HEK293T (cell line): ENCODE data around the gene HOXD3.

Experiments used
- CTCF ChIA-PET: fragments of 350-600 bp; formaldehyde crosslinking; extraction: SDS; loops from one replicate; lab custom pipeline; 2021; ENCODE audit warnings: antibody characterized with exemption, inconsistent platforms; lab: Yijun Ruan, JAX
- POLR2A ChIA-PET: fragments of 350-600 bp; formaldehyde crosslinking; extraction: SDS; loops from one replicate; lab custom pipeline; 2020; ENCODE audit warnings: antibody characterized with exemption, inconsistent platforms; lab: Yijun Ruan, JAX
- DNase-seq: peaks from one replicate; pipeline ENCODE4 v3.0.0; 2012; ENCODE audit warnings: mixed read lengths; ENCODE audit errors: extremely low spot score
- ARNT ChIP-seq: fragments of 450-650 bp; IDR thresholded peaks from 2 replicates; pipeline ENCODE4 v1.6.1; 2017; ENCODE audit warnings: mild to moderate bottlenecking
- BHLHE40 ChIP-seq: fragments of 450-650 bp; IDR thresholded peaks from 2 replicates; pipeline ENCODE4 v1.6.1; 2016; ENCODE audit warnings: mild to moderate bottlenecking, moderate library complexity, borderline replicate concordance
- CTBP1 ChIP-seq: fragments of 450-650 bp; IDR thresholded peaks from 2 replicates; pipeline ENCODE4 v1.6.1; 2016; ENCODE audit warnings: borderline replicate concordance
- ELF4 ChIP-seq: fragments of 450-650 bp; IDR thresholded peaks from 2 replicates; pipeline ENCODE4 v1.6.1; 2017; ENCODE audit warnings: antibody characterized with exemption
- FOXA1 ChIP-seq: fragments of 450-650 bp; IDR thresholded peaks from 2 replicates; pipeline ENCODE4 v1.6.1; 2016; ENCODE audit warnings: mild to moderate bottlenecking
- FOXK2 ChIP-seq: fragments of 450-650 bp; IDR thresholded peaks from 2 replicates; pipeline ENCODE4 v1.6.1; 2016; ENCODE audit warnings: mild to moderate bottlenecking
- FOXM1 ChIP-seq: fragments of 450-650 bp; IDR thresholded peaks from 2 replicates; pipeline ENCODE4 v1.6.1; 2017; ENCODE audit warnings: mild to moderate bottlenecking, borderline replicate concordance
- HDGF ChIP-seq: fragments of 450-650 bp; IDR thresholded peaks from 2 replicates; pipeline ENCODE4 v1.6.1; 2017; ENCODE audit warnings: antibody characterized with exemption, borderline replicate concordance
- L3MBTL2 ChIP-seq: fragments of 450-650 bp; conservative IDR thresholded peaks from 2 replicates; pipeline ENCODE4 v1.6.1; 2016; ENCODE audit warnings: mild to moderate bottlenecking
- LEF1 ChIP-seq: fragments of 450-650 bp; IDR thresholded peaks from 2 replicates; pipeline ENCODE4 v1.6.1; 2017; ENCODE audit warnings: mild to moderate bottlenecking, borderline replicate concordance
- NFRKB ChIP-seq: fragments of 450-650 bp; IDR thresholded peaks from 2 replicates; pipeline ENCODE4 v1.6.1; 2016; ENCODE audit warnings: mild to moderate bottlenecking, moderate library complexity
- PKNOX1 ChIP-seq: fragments of 450-650 bp; IDR thresholded peaks from 2 replicates; pipeline ENCODE4 v1.6.1; 2016
- SP1 ChIP-seq: fragments of 450-650 bp; IDR thresholded peaks from 2 replicates; pipeline ENCODE4 v1.6.1; 2017
- SUZ12 ChIP-seq: fragments of 450-650 bp; IDR thresholded peaks from 2 replicates; pipeline ENCODE4 v1.6.1; 2016; ENCODE audit warnings: mild to moderate bottlenecking
- TARDBP ChIP-seq: fragments of 450-650 bp; IDR thresholded peaks from 2 replicates; pipeline ENCODE4 v1.6.1; 2016
- ZNF384 ChIP-seq: fragments of 450-650 bp; IDR thresholded peaks from 2 replicates; pipeline ENCODE4 v1.6.1; 2016

HOXD3 gene

GRCh38 chr2:176147210-176147799 is 9.8 kb upstream of the HOXD3 start:
- no peak for TF ChIP-seq TARDBP
- no peak for TF ChIP-seq BHLHE40
- TF ChIP-seq PKNOX1, result no peak
- TF ChIP-seq FOXK2, result no peak
- no peak for TF ChIP-seq CTBP1
- TF ChIP-seq ELF4, result no peak
- TF ChIP-seq L3MBTL2, result no peak
- DNase-seq, result no peak
- CTCF ChIA-PET, result interaction anchor here (1.0 to 3.0 kb wide), 3 partner anchors 15 to 308 kb away, joined by 3 to 11 read pairs (median 4); no protein-coding TSS in a partner anchor
- POLR2A ChIA-PET, result interaction anchor here (1.1 to 1.4 kb wide), 2 partner anchors 9 to 10 kb away, joined by 3 to 5 read pairs; no protein-coding TSS in a partner anchor

- TF ChIP-seq ARNT (no peak), FOXA1 (no peak), SUZ12 (no peak), FOXM1 (no peak), LEF1 (no peak), PKNOX1 (no peak), CTBP1 (no peak), FOXK2 (no peak), L3MBTL2 (no peak), SP1 (no peak), TARDBP (no peak), ELF4 (no peak), ZNF384 (no peak), BHLHE40 (no peak), NFRKB (no peak)
- ChIA-PET POLR2A (interaction anchor here (1.2 kb wide), 1 partner anchor 12 kb away, joined by 3 read pairs; no protein-coding TSS in a partner anchor), CTCF (interaction anchor here (1.0 to 1.5 kb wide), 2 partner anchors 14 to 307 kb away, joined by 3 to 4 read pairs; no protein-coding TSS in a partner anchor)
- DNase-seq, result no peak
Observed at GRCh38 chr2:176147800-176148496, 9.2 kb upstream of the HOXD3 start.

GRCh38 chr2:176148751-176149421 is 8.2 kb upstream of the HOXD3 start:
- no peak for DNase-seq
- CTCF ChIA-PET, result no interaction called here
- no peak for TF ChIP-seq ELF4
- no peak for TF ChIP-seq CTBP1
- TF ChIP-seq NFRKB, result no peak
- TF ChIP-seq SP1, result no peak
- TF ChIP-seq ARNT, result no peak
- no peak for TF ChIP-seq L3MBTL2
- no peak for TF ChIP-seq LEF1
- no peak for TF ChIP-seq BHLHE40
- no peak for TF ChIP-seq FOXK2
- no peak for TF ChIP-seq ZNF384
- no peak for TF ChIP-seq HDGF
- no peak for TF ChIP-seq SUZ12
- no peak for TF ChIP-seq FOXA1
- POLR2A ChIA-PET, result interaction anchor here (1.2 kb wide), 1 partner anchor 13 kb away, joined by 3 read pairs; no protein-coding TSS in a partner anchor

GRCh38 chr2:176149481-176149938 is 7.6 kb upstream of the HOXD3 start:
- POLR2A ChIA-PET, result no interaction called here
- CTCF ChIA-PET, result no interaction called here
- TF ChIP-seq ELF4 (no peak), ARNT (no peak), L3MBTL2 (no peak), LEF1 (no peak), SP1 (no peak), NFRKB (no peak), FOXM1 (no peak), HDGF (no peak), CTBP1 (no peak), ZNF384 (no peak), FOXA1 (no peak), BHLHE40 (no peak), SUZ12 (no peak), FOXK2 (no peak), PKNOX1 (no peak), TARDBP (no peak)
- DNase-seq, result no peak

- ChIA-PET CTCF (interaction anchor here (0.6 to 1.8 kb wide), 3 partner anchors 9 to 23 kb away, joined by 3 to 4 read pairs (median 3); no protein-coding TSS in a partner anchor), POLR2A (interaction anchor here (0.8 kb wide), 1 partner anchor 46 kb away, joined by 3 read pairs; no protein-coding TSS in a partner anchor)
- TF ChIP-seq FOXM1 (no peak), ELF4 (no peak), FOXK2 (no peak), PKNOX1 (no peak), NFRKB (no peak), TARDBP (no peak), HDGF (no peak), ZNF384 (no peak), SUZ12 (no peak), SP1 (no peak), LEF1 (no peak)
- DNase-seq, result no peak
Observed at GRCh38 chr2:176149939-176150583, 7.0 kb upstream of the HOXD3 start.
